Stimulated activated CD4-positive, alpha-beta T cell treated with anti-CD3 and anti-CD28 coated beads, Interleukin-4, amount 100 ng/mL, for 1 hour (primary cell): ENCODE results near the gene IZUMO4.

Experiments used
- DNase-seq: peaks from one replicate; pipeline ENCODE4 v3.0.0-alpha.2; 2020

The IZUMO4 gene

GRCh38 chr19:2096480-2097202 lies at the start of gene IZUMO4:
Gene IZUMO4 (plus strand): TSS chr19:2096915. CDS start chr19:2096946, 31 bp downstream.
- peak; percentile 100 for DNase-seq

GRCh38 chr19:2047076-2047448 lies 49.7 kb upstream of the IZUMO4 start:
- DNase-seq: no peak

- DNase-seq: no peak
Observed at GRCh38 chr19:2047449-2048103, 49.1 kb upstream of the IZUMO4 start.

- no peak for DNase-seq
Observed at GRCh38 chr19:2048104-2048958, 48.4 kb upstream of the IZUMO4 start.

- no peak for DNase-seq
Observed at GRCh38 chr19:2048959-2049740, 47.6 kb upstream of the IZUMO4 start.

GRCh38 chr19:2049741-2050348 lies 46.9 kb upstream of the IZUMO4 start:
- peak; percentile 59 for DNase-seq

GRCh38 chr19:2050349-2050990 lies 46.2 kb upstream of the IZUMO4 start:
- no peak for DNase-seq

GRCh38 chr19:2050991-2051772 lies 45.5 kb upstream of the IZUMO4 start, which contains the start of gene MKNK2:
Gene MKNK2 (minus strand): TSS chr19:2051244. CDS start chr19:2050851, 393 bp downstream.
- peak; percentile 96 for DNase-seq

GRCh38 chr19:2051773-2052704 lies 44.7 kb upstream of the IZUMO4 start:
- peak; percentile 36 for DNase-seq

- no peak for DNase-seq
Observed at GRCh38 chr19:2053601-2054389, 42.9 kb upstream of the IZUMO4 start.

- DNase-seq: no peak
Observed at GRCh38 chr19:2054763-2055162, 42.0 kb upstream of the IZUMO4 start.

GRCh38 chr19:2055931-2056836 lies 40.5 kb upstream of the IZUMO4 start:
- DNase-seq: no peak

- no peak for DNase-seq
Observed at GRCh38 chr19:2056837-2057192, 39.9 kb upstream of the IZUMO4 start.

GRCh38 chr19:2057484-2058469 lies 38.9 kb upstream of the IZUMO4 start:
- DNase-seq: no peak

GRCh38 chr19:2058570-2059421 lies 37.9 kb upstream of the IZUMO4 start:
- DNase-seq: no peak
